AG04450 (cell line): ENCODE data around the gene RBM19. TPM values are rescaled to one million over a fixed set of nuclear protein-coding genes. Genes with fewer than 3 reads are reported as not detected.

Source experiments
- CTCF ChIA-PET: fragments of 300-600, 350-600 bp; formaldehyde crosslinking; extraction: SDS; loops from one replicate; lab custom pipeline; 2022; ENCODE audit warnings: antibody characterized with exemption, inconsistent platforms; lab: Charles Lee
- POLR2A ChIA-PET: fragments of 350-600 bp; formaldehyde crosslinking; extraction: SDS; loops from one replicate; lab custom pipeline; 2021; ENCODE audit warnings: antibody characterized with exemption, inconsistent platforms; lab: Yijun Ruan, JAX
- DNase-seq: peaks from one replicate; pipeline ENCODE4 v3.0.0-alpha.2; 2011; ENCODE audit warnings: low read depth, low spot score
- H3K27ac ChIP-seq: one replicate; pipeline ENCODE4 v1.5.1; 2012; ENCODE audit warnings: low read depth, low read length, control low read depth
- H3K27me3 ChIP-seq: one replicate; pipeline ENCODE4 v1.6.0; 2012; ENCODE audit warnings: low read length; ENCODE audit not compliant: control insufficient read depth, insufficient read depth
- H3K4me3 ChIP-seq: 2 replicates; pipeline ENCODE4 v1.5.1; 2011; ENCODE audit warnings: mild to moderate bottlenecking, low read depth, low read length, control low read depth
- H3K9me3 ChIP-seq: 2 replicates; pipeline ENCODE4 v1.5.1; 2012; ENCODE audit warnings: low read length; ENCODE audit not compliant: control insufficient read depth, insufficient read depth
- CTCF ChIP-seq: IDR thresholded peaks from 2 replicates; pipeline ENCODE4 v1.5.1; 2011; ENCODE audit warnings: low read depth, low read length, control low read depth, inconsistent platforms
- polyA plus RNA-seq: library from polyadenylated mRNA; depleted of rRNA; stranded (reverse); fragments of >200 nt; gene quantifications from 2 replicates; pipeline ENCODE4 v1.2.3, GENCODE V29; 2011

RBM19 gene
- polyA plus RNA-seq, 1 experiment, result 10.6 TPM

DNA sequence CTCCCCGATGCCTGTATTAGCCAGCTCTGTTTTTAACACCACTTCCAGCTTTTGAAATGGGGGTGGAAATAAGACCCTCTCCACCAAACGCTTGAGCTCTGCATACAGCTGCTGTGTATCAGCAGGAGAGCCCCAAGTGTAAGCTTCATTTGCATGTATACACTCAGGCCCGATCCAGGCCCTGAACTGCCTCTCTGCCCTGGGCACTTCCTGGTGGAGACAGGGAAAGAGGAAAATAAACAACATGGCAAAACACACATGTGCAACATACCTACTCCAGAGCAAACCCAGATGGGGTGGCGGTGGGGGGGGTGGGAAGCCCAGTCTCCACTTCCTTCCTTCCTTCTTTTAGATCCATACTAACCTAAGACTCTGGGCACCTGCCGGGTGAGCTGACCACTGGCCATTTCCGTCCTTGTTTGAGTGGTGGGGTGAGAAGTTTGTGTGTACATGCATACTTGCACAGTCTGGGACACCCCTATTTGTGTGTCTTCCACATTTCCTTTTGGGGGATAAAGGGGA, 55.3 kb downstream of the RBM19 start:
- DNase-seq, result no peak
- H3K4me3 ChIP-seq, result no peak overlapping the region
- H3K9me3 ChIP-seq, result no peaks in the 10 kb centered on the region
- ChIA-PET POLR2A (no interaction called here), CTCF (interaction anchor here (0.5 to 4.0 kb wide), 7 partner anchors 9 to 666 kb away, joined by 3 to 32 read pairs (median 3); no protein-coding TSS in a partner anchor)
- TF ChIP-seq CTCF, result no peak
- H3K27me3 ChIP-seq, result no peaks in the 10 kb centered on the region
- H3K27ac ChIP-seq, result no peak overlapping the region

- no peak for DNase-seq
- POLR2A ChIA-PET, result no interaction called here
- CTCF ChIA-PET, result interaction anchor here (0.7 to 4.0 kb wide), 5 partner anchors 10 to 452 kb away, joined by 3 to 32 read pairs (median 5); no protein-coding TSS in a partner anchor
- TF ChIP-seq CTCF, result no peak
- Histone ChIP-seq H3K27ac (no peak overlapping the region), H3K27me3 (no peaks in the 10 kb centered on the region), H3K4me3 (no peak overlapping the region), H3K9me3 (no peaks in the 10 kb centered on the region)
Observed at GRCh38 chr12:113909776-113910420, 56.2 kb downstream of the RBM19 start.

GRCh38 chr12:113908584-113909100, 57.5 kb downstream of the RBM19 start:
- no peak for TF ChIP-seq CTCF
- Histone ChIP-seq H3K9me3 (no peaks in the 10 kb centered on the region), H3K4me3 (no peak overlapping the region), H3K27me3 (no peaks in the 10 kb centered on the region), H3K27ac (no peak overlapping the region)
- ChIA-PET POLR2A (interaction anchor here (0.6 kb wide), 1 partner anchor 447 kb away, joined by 6 read pairs; no protein-coding TSS in a partner anchor), CTCF (interaction anchor here (0.6 to 2.1 kb wide), 9 partner anchors 9 to 483 kb away, joined by 3 to 11 read pairs (median 5); no protein-coding TSS in a partner anchor)
- no peak for DNase-seq

DNA sequence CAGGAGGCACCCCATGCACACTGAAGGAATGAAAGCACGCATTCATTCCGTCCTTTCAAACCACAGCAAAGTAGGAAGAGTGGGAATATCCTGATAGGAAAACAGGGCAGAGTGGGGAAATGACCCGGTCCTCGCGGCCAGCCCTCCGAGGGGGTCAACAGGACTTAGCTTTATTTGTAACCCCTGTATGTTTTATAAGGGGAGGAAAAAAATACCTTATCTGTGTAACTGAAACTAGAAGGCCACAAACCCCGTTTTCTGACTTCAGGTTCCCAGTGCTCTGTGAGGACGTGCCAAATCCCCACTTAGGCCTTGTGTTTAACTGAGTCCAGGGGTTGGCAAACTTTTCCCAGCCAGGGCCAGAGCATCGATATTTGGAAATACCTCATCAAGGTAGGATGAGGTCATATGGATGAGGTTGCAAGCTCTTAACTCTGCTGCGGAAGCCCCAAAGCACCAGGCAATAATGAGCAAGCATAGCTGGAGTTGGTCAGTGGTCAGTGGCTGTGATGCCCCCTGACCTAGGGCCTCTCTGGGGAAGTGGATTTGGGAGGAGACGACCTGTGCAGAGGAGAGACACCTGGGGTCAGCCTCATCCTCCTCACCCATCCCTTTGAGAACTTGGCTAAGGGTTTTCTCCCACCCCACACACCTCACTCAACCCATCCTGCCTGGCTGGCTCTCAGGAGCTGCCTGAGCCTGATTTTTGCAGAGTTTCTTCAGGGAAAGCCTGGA, 58.5 kb downstream of the RBM19 start:
- ChIA-PET POLR2A (no interaction called here), CTCF (no interaction called here)
- Histone ChIP-seq H3K27me3 (no peaks in the 10 kb centered on the region), H3K9me3 (no peaks in the 10 kb centered on the region), H3K27ac (no peak overlapping the region), H3K4me3 (no peak overlapping the region)
- no peak for TF ChIP-seq CTCF
- no peak for DNase-seq
